GM21737 (cell line): ENCODE data around the gene BHMT2.

Source experiments
- ATAC-seq: cut with Tn5 transposase; IDR thresholded peaks from one replicate; pipeline ENCODE4 v1.9.1; 2021; ENCODE audit warnings: mild to moderate bottlenecking, moderate library complexity; ENCODE audit not compliant: unreplicated experiment

BHMT2 gene

GRCh38 chr5:79111960-79112702 is 42.6 kb downstream of the BHMT2 start:
- no peak for ATAC-seq

GRCh38 chr5:79112703-79113058 is 43.1 kb downstream of the BHMT2 start:
- ATAC-seq: no peak

GRCh38 chr5:79119486-79119885 is 49.9 kb downstream of the BHMT2 start:
- ATAC-seq: no peak

- no peak for ATAC-seq
These were observed 50.7 kb downstream of the BHMT2 start for GRCh38 chr5:79120221-79120620.

GRCh38 chr5:79122973-79123372 is 53.4 kb downstream of the BHMT2 start:
- no peak for ATAC-seq

GRCh38 chr5:79124607-79125006 is 55.0 kb downstream of the BHMT2 start:
- ATAC-seq: no peak

GRCh38 chr5:79130781-79131180 is 61.2 kb downstream of the BHMT2 start:
- no peak for ATAC-seq

- ATAC-seq: no peak
These were observed 63.6 kb downstream of the BHMT2 start for GRCh38 chr5:79133121-79133656.

- ATAC-seq: no peak
These were observed 64.3 kb downstream of the BHMT2 start for GRCh38 chr5:79133657-79134451.

GRCh38 chr5:79135790-79136553 is 66.4 kb downstream of the BHMT2 start:
- no peak for ATAC-seq

GRCh38 chr5:79136618-79137017 is 67.1 kb downstream of the BHMT2 start:
- no peak for ATAC-seq
